H1 (cell line): Measurements from ENCODE around the gene DDX41. TPM values are rescaled to one million over a fixed set of nuclear protein-coding genes. Genes with fewer than 3 reads are reported as not detected.
A peak's percentile ranks its signal among the peaks of the same experiment; 100 is the strongest.

Experiments
- CTCF ChIA-PET: fragments of 300-600 bp; sonication (Branson Sonifier 250); formaldehyde crosslinking; loops from one replicate; lab custom pipeline; 2021; ENCODE audit not compliant: partially characterized antibody; lab: Charles Lee
- POLR2A ChIA-PET: fragments of 300-600 bp; sonication (Branson Sonifier 250); formaldehyde crosslinking; loops from one replicate; lab custom pipeline; 2021; ENCODE audit warnings: inconsistent platforms; ENCODE audit not compliant: partially characterized antibody; lab: Charles Lee
- DNase-seq, 2 experiments: peaks; one replicate each; pipeline versions ENCODE4 v3.0.0 to v3.0.0-alpha.2; 2010 to 2022; ENCODE audit warnings: low spot score in 2 of 2, low read depth in 1 of 2, mixed read lengths in 1 of 2
- FAIRE-seq: peaks from 2 replicates; lab custom pipeline; 2011; peaks lifted over from hg19 to GRCh38; lab: Jason Lieb, UNC
- H2AFZ ChIP-seq: 2 replicates; pipeline ENCODE4 v1.8.1; 2012; ENCODE audit warnings: low read length, inconsistent platforms
- H2AK5ac ChIP-seq: 2 replicates; pipeline ENCODE4 v1.6.1; 2013; ENCODE audit warnings: low read depth, low read length
- H2BK120ac ChIP-seq: replicated peaks from 2 replicates; pipeline ENCODE3; 2013; ENCODE audit warnings: low read depth, low read length, inconsistent platforms
- H2BK12ac ChIP-seq: 2 replicates; pipeline ENCODE4 v1.6.1; 2013; ENCODE audit warnings: low read depth, low read length
- H2BK15ac ChIP-seq: 2 replicates; pipeline ENCODE4 v1.6.1; 2013; ENCODE audit warnings: low read length
- H2BK20ac ChIP-seq: 2 replicates; pipeline ENCODE4 v1.6.1; 2013; ENCODE audit warnings: low read length
- H2BK5ac ChIP-seq: 2 replicates; pipeline ENCODE4 v1.6.1; 2013; ENCODE audit warnings: low read depth, low read length
- H3K14ac ChIP-seq: 2 replicates; pipeline ENCODE4 v1.6.1; 2013; ENCODE audit warnings: inconsistent platforms; ENCODE audit not compliant: insufficient read length
- H3K18ac ChIP-seq: 2 replicates; pipeline ENCODE4 v1.6.1; 2013; ENCODE audit warnings: low read length; ENCODE audit errors: extremely low read depth
- H3K23ac ChIP-seq: 2 replicates; pipeline ENCODE4 v1.6.1; 2013; ENCODE audit warnings: inconsistent platforms; ENCODE audit not compliant: insufficient read length
- H3K23me2 ChIP-seq: 2 replicates; pipeline ENCODE4 v1.6.1; 2013; ENCODE audit warnings: low read depth, low read length
- H3K27ac ChIP-seq: 2 replicates; pipeline ENCODE4 v1.6.1; 2011; ENCODE audit warnings: low read depth, low read length, inconsistent platforms
- H3K27me3 ChIP-seq, 4 experiments: replicated peaks in 1 of 4; 1 replicate in 1 of 4; 2 replicates in 3 of 4; pipeline versions ENCODE4 v1.6.1 to v1.8.1; 2011 to 2013; ENCODE audit warnings: low read length in 3 of 4, mild to moderate bottlenecking in 3 of 4, inconsistent platforms in 2 of 4, mixed read lengths in 2 of 4, moderate library complexity in 1 of 4; ENCODE audit not compliant: control insufficient read depth in 3 of 4, insufficient read depth in 3 of 4; ENCODE audit errors: extremely low read depth in 1 of 4
- H3K36me3 ChIP-seq, 4 experiments: 2 replicates each; pipeline versions ENCODE4 v1.6.1 to v1.8.1; 2011 to 2013; ENCODE audit warnings: mild to moderate bottlenecking in 4 of 4, low read length in 3 of 4, moderate library complexity in 2 of 4, control low read depth in 1 of 4, inconsistent platforms in 1 of 4; ENCODE audit not compliant: insufficient read depth in 4 of 4, control insufficient read depth in 2 of 4
- H3K4ac ChIP-seq: replicated peaks from 2 replicates; pipeline ENCODE3; 2013; ENCODE audit warnings: low read length, low read depth, mixed read lengths, inconsistent platforms; ENCODE audit not compliant: insufficient read length
- H3K4me1 ChIP-seq, 4 experiments: replicated peaks in 1 of 4; 1 replicate in 1 of 4; 2 replicates in 3 of 4; pipeline versions ENCODE4 v1.6.1 to v1.8.1; 2011 to 2013; ENCODE audit warnings: low read length in 3 of 4, inconsistent platforms in 2 of 4, mixed read lengths in 1 of 4; ENCODE audit not compliant: insufficient read depth in 4 of 4, control insufficient read depth in 3 of 4
- H3K4me2 ChIP-seq, 2 experiments: 2 replicates each; pipeline versions ENCODE4 v1.6.1 to v1.8.1; 2011 to 2013; ENCODE audit warnings: low read depth in 2 of 2, low read length in 2 of 2, control low read depth in 1 of 2, inconsistent platforms in 1 of 2, mild to moderate bottlenecking in 1 of 2; ENCODE audit not compliant: insufficient read depth in 1 of 2
- H3K4me3 ChIP-seq, 4 experiments: fragments of 200-600, 300-600 bp in 1 of 4; sonication (generic), shearing (Covaris generic), sonication (Bioruptor Twin) in 1 of 4; 2 replicates each; pipeline versions ENCODE4 v1.5.1 to v1.8.1; 2011 to 2016; ENCODE audit warnings: low read length in 4 of 4, low read depth in 3 of 4, control low read depth in 2 of 4, inconsistent platforms in 2 of 4, mild to moderate bottlenecking in 2 of 4, mixed read lengths in 1 of 4, moderate library complexity in 1 of 4; ENCODE audit not compliant: insufficient read depth in 2 of 4; ENCODE audit errors: extremely low read depth in 1 of 4
- H3K56ac ChIP-seq: replicated peaks from 2 replicates; pipeline ENCODE3; 2013; ENCODE audit warnings: low read depth, mild to moderate bottlenecking, mixed read lengths, low read length, inconsistent platforms; ENCODE audit not compliant: insufficient read length
- H3K79me1 ChIP-seq: 2 replicates; pipeline ENCODE4 v1.6.1; 2013; ENCODE audit warnings: low read depth, low read length, control low read depth
- H3K79me2 ChIP-seq, 2 experiments: 2 replicates each; pipeline versions ENCODE4 v1.6.1 to v1.8.1; 2012 to 2013; ENCODE audit warnings: low read length in 2 of 2, mild to moderate bottlenecking in 2 of 2, inconsistent platforms in 1 of 2; ENCODE audit not compliant: insufficient read depth in 2 of 2, control insufficient read depth in 1 of 2
- H3K9ac ChIP-seq, 4 experiments: replicated peaks in 1 of 4; 1 replicate in 1 of 4; 2 replicates in 3 of 4; pipeline versions ENCODE4 v1.6.1 to v1.8.1; 2011 to 2013; ENCODE audit warnings: low read depth in 3 of 4, low read length in 3 of 4, control low read depth in 2 of 4, mild to moderate bottlenecking in 2 of 4, moderate library complexity in 2 of 4, inconsistent platforms in 1 of 4; ENCODE audit errors: extremely low read depth in 1 of 4
- H3K9me3 ChIP-seq, 2 experiments: 2 replicates each; pipeline versions ENCODE4 v1.6.1 to v1.8.1; 2012 to 2013; ENCODE audit warnings: mild to moderate bottlenecking in 2 of 2, moderate library complexity in 2 of 2, control low read depth in 1 of 2, inconsistent platforms in 1 of 2, low read depth in 1 of 2, low read length in 1 of 2, mixed read lengths in 1 of 2; ENCODE audit not compliant: insufficient read depth in 2 of 2
- H4K20me1 ChIP-seq, 2 experiments: replicated peaks in 1 of 2; 2 replicates each; pipeline versions ENCODE3 to v1.8.1; 2011 to 2013; ENCODE audit warnings: inconsistent platforms in 2 of 2, low read length in 2 of 2, mild to moderate bottlenecking in 1 of 2; ENCODE audit not compliant: insufficient read depth in 2 of 2, control insufficient read depth in 1 of 2
- H4K5ac ChIP-seq: 2 replicates; pipeline ENCODE4 v1.6.1; 2013; ENCODE audit warnings: low read length, low read depth, mixed read lengths, inconsistent platforms; ENCODE audit not compliant: insufficient read length
- H4K8ac ChIP-seq: 2 replicates; pipeline ENCODE4 v1.8.0; 2013; ENCODE audit warnings: mild to moderate bottlenecking, moderate library complexity, low read length, inconsistent platforms; ENCODE audit not compliant: insufficient read depth; ENCODE audit errors: extremely low read depth
- H4K91ac ChIP-seq: replicated peaks from 2 replicates; pipeline ENCODE3; 2013; ENCODE audit warnings: low read length, mixed read lengths, inconsistent platforms; ENCODE audit not compliant: insufficient read length
- CHD2 ChIP-seq: IDR thresholded peaks from 2 replicates; pipeline ENCODE4 v1.6.1; 2012; ENCODE audit warnings: low read length, improper control_type of control experiment
- EZH2 ChIP-seq: fragments of 200-600 bp; sonication (generic); IDR thresholded peaks from 2 replicates; pipeline ENCODE4 v1.7.1; 2012; ENCODE audit warnings: low read depth, mild to moderate bottlenecking, moderate library complexity, low read length, inconsistent platforms; ENCODE audit not compliant: severe bottlenecking
- FOSL1 ChIP-seq: IDR thresholded peaks from 2 replicates; pipeline ENCODE4 v1.6.1; 2011; ENCODE audit warnings: mild to moderate bottlenecking, low read depth, low read length, moderate library complexity; ENCODE audit not compliant: insufficient read depth
- JUN ChIP-seq: IDR thresholded peaks from 2 replicates; pipeline ENCODE4 v1.6.1; 2011; ENCODE audit warnings: low read depth, mild to moderate bottlenecking, improper control_type of control experiment, low read length
- NRF1 ChIP-seq: IDR thresholded peaks from 2 replicates; pipeline ENCODE4 v1.6.1; 2011; ENCODE audit warnings: mild to moderate bottlenecking, low read depth, low read length, improper control_type of control experiment
- POLR2A ChIP-seq, 2 experiments: IDR thresholded peaks; 1 replicate in 1 of 2; 2 replicates in 1 of 2; pipeline ENCODE4 v1.6.1; 2011; ENCODE audit warnings: low read depth in 2 of 2, low read length in 2 of 2, mild to moderate bottlenecking in 2 of 2; ENCODE audit errors: control extremely low read depth in 1 of 2
- TAF7 ChIP-seq: optimal IDR thresholded peaks from 2 replicates; pipeline ENCODE3; 2011; ENCODE audit warnings: low read depth, mild to moderate bottlenecking, inconsistent platforms, low read length, moderate library complexity, borderline replicate concordance
- TBP ChIP-seq: IDR thresholded peaks from 2 replicates; pipeline ENCODE4 v1.6.1; 2011; ENCODE audit warnings: low read depth, low read length, improper control_type of control experiment
- WGBS, 2 experiments: shearing (Covaris generic) in 1 of 2; methylation state at CpG; one replicate each; pipeline versions ENCODE4 v1.1.6 to v1.1.7; 2013 to 2015; ENCODE audit warnings: low lambda C conversion rate in 2 of 2, mixed read lengths in 2 of 2, inconsistent platforms in 1 of 2, low coverage in 1 of 2, missing lambda C conversion rate in 1 of 2; ENCODE audit not compliant: insufficient replicate concordance in 2 of 2, insufficient coverage in 1 of 2, insufficient read length in 1 of 2; ENCODE audit errors: extremely low coverage in 1 of 2, missing lambda C conversion rate in 1 of 2; 5-methylcytosine and 5-hydroxymethylcytosine counted together
- polyA plus RNA-seq, 7 experiments: library from polyadenylated mRNA; depleted of rRNA in 3 of 7; stranded (reverse) in 5 of 7; unstranded in 2 of 7; fragments of >200 nt in 5 of 7; fragments of 200-250 nt in 2 of 7; gene quantifications; 1 replicate in 5 of 7; 2 replicates in 1 of 7; 4 replicates in 1 of 7; pipeline versions ENCODE4 v1.2.1 to v1.2.3, GENCODE V29; 2011 to 2013; ENCODE audit warnings: missing spikeins in 2 of 7, mixed read lengths in 2 of 7
- total RNA-seq: library from RNA; stranded (reverse); fragmentation: NEBNext Ultra II Directional; extraction: Animal tissue kit (Norgen Biotek cat#: 25700); gene quantifications from 2 replicates; pipeline ENCODE4 v1.2.1, GENCODE V29; 2021
- TF ChIP-seq, protein P1 (sequence below): IDR thresholded peaks from 2 replicates; pipeline ENCODE4 v1.6.1; 2012; ENCODE audit warnings: low read length, inconsistent platforms
- TF ChIP-seq, protein P2 (sequence below): IDR thresholded peaks from 2 replicates; pipeline ENCODE4 v1.6.1; 2012; ENCODE audit warnings: inconsistent platforms

DDX41 gene
- total and polyA plus RNA-seq, 2 of the 8 experiments (the other 6 are each of a cell fraction or from before 2014, with no cell fraction given) = 102 to 135 TPM

DNA sequence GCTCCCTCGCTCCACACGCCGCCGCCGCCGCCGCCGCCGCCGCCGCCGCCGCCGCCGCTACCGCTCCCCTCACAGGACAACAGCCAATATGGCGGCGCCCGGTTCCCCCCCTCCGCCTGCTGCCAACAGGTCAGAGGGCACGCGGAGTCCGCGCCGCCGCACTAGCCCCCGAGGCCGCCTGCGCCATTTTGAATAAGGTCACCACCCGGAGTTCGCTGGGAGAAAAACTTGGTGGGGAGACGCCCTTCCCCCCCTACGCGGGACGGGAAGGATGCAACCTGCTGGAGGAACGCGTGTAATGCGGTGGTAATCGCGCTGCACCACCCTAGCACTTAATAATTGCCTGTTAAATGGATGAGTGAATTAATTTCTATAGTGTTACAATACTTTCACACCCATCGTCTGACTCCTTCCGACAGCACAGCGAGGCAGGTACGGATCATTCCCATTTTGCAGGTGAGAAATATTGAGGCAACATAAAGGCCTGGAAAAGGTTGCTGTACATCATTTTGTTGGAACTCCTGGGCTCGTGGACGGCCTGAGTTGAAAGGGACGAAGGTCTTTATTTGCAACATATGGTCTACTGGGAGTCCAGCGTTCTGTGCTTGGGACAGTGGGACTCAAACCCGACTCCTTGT lies 37.8 kb upstream of the DDX41 start, which contains the start of gene FAM193B:
FAM193B (minus strand) TSS at position 90 of the 638 bp plus-strand sequence. CDS start 105 bp downstream, outside the sequence.
- H2BK15ac ChIP-seq = no peak within 1 kb of the TSS
- peak within 1 kb of the TSS; percentile 63 for H2AFZ ChIP-seq
- WGBS, 2 experiments = 29% methylated on average over 23 of the region's 49 CpGs; no CpG with 5 or more reads in 1 of the 2 experiments
- H3K36me3 ChIP-seq = peaks cover 0 to 20% (median 6%) of the 10 kb centered on the region in 4 experiments; a peak in 3 of 8 replicates
- FAIRE-seq (no peak), DNase-seq (peak; percentile 77 to 99)
- H3K56ac ChIP-seq = no peak within 1 kb of the TSS
- POLR2A ChIA-PET = interaction anchor here (0.8 to 2.6 kb wide), 8 partner anchors 10 to 253 kb away, joined by 3 to 10 read pairs (median 3); partner anchors contain the start of genes DDX41 and DOK3
- no peak within 1 kb of the TSS for H2BK120ac ChIP-seq
- H3K27ac ChIP-seq = peak within 1 kb of the TSS; percentile 29; the same call in 1 of the 2 replicates
- H3K23me2 ChIP-seq = peaks cover 6% of the 10 kb centered on the region
- H2BK12ac ChIP-seq = no peak within 1 kb of the TSS
- H2BK5ac ChIP-seq = peak within 1 kb of the TSS; percentile 37; the same call in 1 of the 2 replicates
- H3K79me2 ChIP-seq = peaks cover 3 to 43% of the 10 kb centered on the region in 2 experiments; a peak in 2 of 4 replicates
- H4K5ac ChIP-seq = peak within 1 kb of the TSS; percentile 35
- no peaks in the 10 kb centered on the region for H3K9me3 ChIP-seq
- H3K14ac ChIP-seq = no peak within 1 kb of the TSS
- no peaks in the 10 kb centered on the region for H3K27me3 ChIP-seq
- H3K18ac ChIP-seq = peak within 1 kb of the TSS; percentile 29; the same call in 1 of the 2 replicates
- peaks cover 5% of the 10 kb centered on the region for H3K79me1 ChIP-seq
- H3K9ac ChIP-seq = peak within 1 kb of the TSS; percentile 69 to 95 (median 82)
- H4K20me1 ChIP-seq = peaks cover 8 to 14% of the 10 kb centered on the region in 2 experiments
- no peak within 1 kb of the TSS for H3K4ac ChIP-seq
- no peak within 1 kb of the TSS for H3K23ac ChIP-seq
- no peak within 1 kb of the TSS for H2BK20ac ChIP-seq
- H3K4me1 ChIP-seq = peaks cover 5 to 9% (median 7%) of the 10 kb centered on the region in 4 experiments
- no peak within 1 kb of the TSS for H2AK5ac ChIP-seq
- H4K8ac ChIP-seq = peak within 1 kb of the TSS; percentile 84; the same call in 1 of the 2 replicates
- CTCF ChIA-PET = no interaction called here
- H3K4me2 ChIP-seq = peak within 1 kb of the TSS; percentile 68 to 82
- H3K4me3 ChIP-seq = peak within 1 kb of the TSS; percentile 68 to 86 (median 82)
- peak within 1 kb of the TSS; percentile 59 for H4K91ac ChIP-seq
- TF ChIP-seq, protein P1, sequence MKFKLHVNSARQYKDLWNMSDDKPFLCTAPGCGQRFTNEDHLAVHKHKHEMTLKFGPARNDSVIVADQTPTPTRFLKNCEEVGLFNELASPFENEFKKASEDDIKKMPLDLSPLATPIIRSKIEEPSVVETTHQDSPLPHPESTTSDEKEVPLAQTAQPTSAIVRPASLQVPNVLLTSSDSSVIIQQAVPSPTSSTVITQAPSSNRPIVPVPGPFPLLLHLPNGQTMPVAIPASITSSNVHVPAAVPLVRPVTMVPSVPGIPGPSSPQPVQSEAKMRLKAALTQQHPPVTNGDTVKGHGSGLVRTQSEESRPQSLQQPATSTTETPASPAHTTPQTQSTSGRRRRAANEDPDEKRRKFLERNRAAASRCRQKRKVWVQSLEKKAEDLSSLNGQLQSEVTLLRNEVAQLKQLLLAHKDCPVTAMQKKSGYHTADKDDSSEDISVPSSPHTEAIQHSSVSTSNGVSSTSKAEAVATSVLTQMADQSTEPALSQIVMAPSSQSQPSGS = no peak
- TF ChIP-seq FOSL1 (no peak), JUN (no peak), EZH2 (no peak), NRF1 (peak; percentile 22; the same call in 1 of the 2 replicates), CHD2 (peak; percentile 76), TBP (peak; percentile 38; the same call in 1 of the 2 replicates), POLR2A (IDR thresholded peaks at IDR 0.05; ENCODE audit: control extremely low read depth in 1 of 2, low read depth in 2 of 2, low read length in 2 of 2) (peak in 1 of 2 experiments; percentile 29; a peak in 1 of 3 replicates), TAF7 (no peak)
- TF ChIP-seq, protein P2, sequence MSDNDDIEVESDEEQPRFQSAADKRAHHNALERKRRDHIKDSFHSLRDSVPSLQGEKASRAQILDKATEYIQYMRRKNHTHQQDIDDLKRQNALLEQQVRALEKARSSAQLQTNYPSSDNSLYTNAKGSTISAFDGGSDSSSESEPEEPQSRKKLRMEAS = peak; percentile 75
